ENCODE measurements around the gene HNRNPA3.

- no peak for TF ChIP-seq GATA2 (IDR thresholded peaks at IDR 0.05; ENCODE audit: low read depth, low read length)
- TF ChIP-seq GATA3 (IDR thresholded peaks at IDR 0.05; ENCODE audit: low read depth, low read length), result no peak
These were observed 51.0 kb downstream of the HNRNPA3 start for GRCh38 chr2:177263451-177264208.
